Measurements from ENCODE around the gene TENT4A.
A peak's percentile ranks its signal among the peaks of the same experiment; 100 is the strongest.

Gene TENT4A

GRCh38 chr5:6780802-6781391, 67.7 kb downstream of the TENT4A start:
- DNase-seq, result peak; percentile 6

- DNase-seq, result no peak
Measured at GRCh38 chr5:6781716-6782115, 68.5 kb downstream of the TENT4A start.

DNA sequence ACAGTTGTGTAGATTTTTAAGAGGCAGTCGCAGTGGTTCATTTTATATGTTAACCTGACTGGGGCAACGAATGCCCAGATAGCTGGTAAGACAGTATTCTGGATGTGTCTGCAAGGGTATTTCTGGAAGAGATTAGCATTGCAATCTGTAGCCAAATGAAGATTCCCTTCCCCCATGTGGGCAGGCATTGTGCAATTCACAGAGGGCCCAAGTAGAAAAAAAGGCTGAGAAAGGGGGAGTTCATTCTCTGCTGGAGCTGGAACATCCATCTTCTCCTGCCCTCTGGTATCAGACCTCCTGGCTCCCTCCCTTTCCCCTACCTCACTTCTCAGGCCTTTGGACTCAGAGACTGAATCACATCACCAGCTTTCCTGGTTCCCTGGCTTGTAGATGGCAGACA, 70.6 kb downstream of the TENT4A start:
- DNase-seq, result no peak

GRCh38 chr5:6784481-6784880, 71.2 kb downstream of the TENT4A start:
- no peak for DNase-seq

- no peak for DNase-seq
Measured at GRCh38 chr5:6785161-6785860, 72.1 kb downstream of the TENT4A start.

GRCh38 chr5:6785861-6786180, 72.6 kb downstream of the TENT4A start:
- DNase-seq, result no peak

DNA sequence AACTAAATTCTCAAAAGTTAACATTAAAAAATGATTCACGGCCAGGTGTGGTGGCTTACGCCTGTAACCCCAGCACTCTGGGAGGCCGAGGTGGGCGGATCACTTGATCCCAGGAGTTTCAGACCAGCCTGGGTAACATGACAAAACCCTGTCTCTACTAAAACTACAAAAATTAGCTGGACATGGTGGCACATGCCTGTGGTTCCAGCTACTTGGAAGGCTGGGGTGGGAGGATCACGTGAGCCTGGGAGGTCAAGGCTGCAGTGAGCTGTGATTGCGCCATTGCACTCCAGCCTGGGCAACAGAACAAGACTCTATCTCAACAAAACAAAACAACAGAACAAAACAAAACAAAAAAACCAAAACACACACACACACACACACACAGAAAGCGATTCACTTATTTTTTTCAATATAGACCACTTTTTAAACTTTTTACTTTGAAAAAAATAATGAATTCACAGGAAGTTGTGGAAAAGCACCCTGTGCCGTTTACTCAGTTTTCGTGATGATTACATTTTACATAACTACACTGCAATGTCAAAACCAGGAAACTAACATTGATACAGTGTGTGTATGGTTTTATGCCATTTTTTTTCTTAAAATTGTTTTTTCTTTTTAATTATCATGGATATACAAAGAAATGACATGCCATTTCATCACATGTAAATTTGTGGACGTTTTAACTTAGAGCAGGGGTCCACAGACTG, 73.7 kb downstream of the TENT4A start:
- DNase-seq, result no peak

DNA sequence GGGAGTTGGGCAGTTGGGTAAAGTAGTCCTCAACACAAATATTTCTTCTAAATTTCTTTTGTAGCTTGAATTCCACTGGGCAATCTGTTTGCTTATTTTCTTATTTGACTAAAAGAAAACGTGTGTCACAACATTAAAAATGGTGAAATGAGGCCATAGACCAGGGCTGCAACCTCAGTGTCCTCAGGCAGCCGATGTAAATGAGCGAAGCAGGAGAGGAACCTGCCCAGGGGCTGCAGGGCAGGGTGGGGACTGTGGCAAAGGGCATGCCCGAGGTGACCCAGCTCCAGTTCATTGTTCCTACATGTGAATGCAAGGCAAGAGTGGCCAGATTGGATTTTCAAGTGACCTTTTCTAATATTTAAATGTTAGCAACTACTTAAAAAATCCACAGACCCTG, 74.7 kb downstream of the TENT4A start:
- no peak for DNase-seq

GRCh38 chr5:6788439-6788838, 75.2 kb downstream of the TENT4A start:
- DNase-seq, result no peak

- DNase-seq, result no peak
Measured at GRCh38 chr5:6788956-6789649, 75.9 kb downstream of the TENT4A start.

GRCh38 chr5:6790346-6790865, 77.2 kb downstream of the TENT4A start:
- no peak for DNase-seq

DNA sequence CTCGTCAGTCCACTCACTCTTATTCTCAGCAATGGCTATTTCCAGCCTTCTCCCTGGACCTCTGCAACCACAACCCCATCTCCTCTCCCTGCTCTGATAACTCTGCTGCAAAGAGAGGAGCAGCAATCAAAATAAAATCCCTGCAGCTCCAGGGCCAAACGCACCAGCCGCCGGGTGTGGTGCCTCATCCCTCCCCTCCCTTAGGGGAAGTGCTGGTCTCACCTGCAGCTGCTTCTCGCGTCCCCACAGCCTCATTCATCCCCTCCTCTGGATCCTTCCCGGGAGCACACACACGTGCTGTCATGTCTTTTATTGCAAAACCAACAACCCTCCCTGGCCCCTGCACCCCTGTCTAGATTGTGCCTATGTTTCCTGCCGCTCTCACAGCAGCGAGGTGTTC, 77.8 kb downstream of the TENT4A start:
- DNase-seq, result no peak

GRCh38 chr5:6792376-6792775, 79.1 kb downstream of the TENT4A start:
- no peak for DNase-seq

DNA sequence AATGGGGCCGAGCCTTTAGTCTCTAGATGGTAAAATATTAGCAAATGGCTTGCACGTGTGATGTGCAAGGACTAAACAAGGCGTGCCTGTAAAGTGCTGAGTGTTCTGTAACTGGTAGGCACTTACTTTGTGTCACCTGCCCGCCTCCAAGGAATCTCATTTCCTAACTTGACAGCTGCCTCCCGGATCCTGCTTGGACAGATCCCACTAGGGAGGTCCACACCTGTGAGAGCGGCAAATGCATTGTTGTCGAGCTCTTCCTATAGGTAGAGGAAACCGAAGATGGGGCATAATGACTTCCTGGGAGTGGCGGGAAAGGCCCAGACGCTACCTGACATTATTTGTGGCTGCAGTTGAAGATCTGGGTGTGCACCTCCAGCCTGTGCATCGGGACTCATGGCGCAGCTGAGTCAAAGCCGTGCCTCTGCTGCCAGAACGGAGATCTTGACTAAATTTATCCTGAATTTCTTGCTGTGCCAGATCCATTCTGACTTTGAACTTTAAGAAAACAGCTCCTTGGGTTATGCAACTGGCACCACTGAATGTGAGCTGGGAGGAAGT, 79.8 kb downstream of the TENT4A start:
- DNase-seq, result no peak

DNA sequence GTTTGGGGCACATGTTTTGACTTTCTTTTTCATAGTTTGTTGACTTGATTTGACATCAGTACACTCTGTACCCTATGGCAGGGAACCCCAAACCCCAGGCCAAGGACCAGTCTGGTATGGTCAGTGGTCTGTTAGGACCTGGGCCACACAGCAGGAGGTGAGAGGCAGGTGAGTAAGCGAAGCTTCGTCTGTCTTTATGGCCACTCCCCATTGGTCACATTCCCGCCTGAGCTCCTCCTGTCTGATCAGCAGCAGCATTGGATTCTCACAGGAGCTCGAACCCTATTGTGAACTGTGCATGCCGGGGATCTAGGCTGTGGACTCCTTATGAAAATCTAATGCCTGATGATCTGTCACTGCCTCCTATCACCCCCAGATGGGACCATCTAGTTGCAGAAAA, 88.0 kb downstream of the TENT4A start:
- DNase-seq, result no peak

DNA sequence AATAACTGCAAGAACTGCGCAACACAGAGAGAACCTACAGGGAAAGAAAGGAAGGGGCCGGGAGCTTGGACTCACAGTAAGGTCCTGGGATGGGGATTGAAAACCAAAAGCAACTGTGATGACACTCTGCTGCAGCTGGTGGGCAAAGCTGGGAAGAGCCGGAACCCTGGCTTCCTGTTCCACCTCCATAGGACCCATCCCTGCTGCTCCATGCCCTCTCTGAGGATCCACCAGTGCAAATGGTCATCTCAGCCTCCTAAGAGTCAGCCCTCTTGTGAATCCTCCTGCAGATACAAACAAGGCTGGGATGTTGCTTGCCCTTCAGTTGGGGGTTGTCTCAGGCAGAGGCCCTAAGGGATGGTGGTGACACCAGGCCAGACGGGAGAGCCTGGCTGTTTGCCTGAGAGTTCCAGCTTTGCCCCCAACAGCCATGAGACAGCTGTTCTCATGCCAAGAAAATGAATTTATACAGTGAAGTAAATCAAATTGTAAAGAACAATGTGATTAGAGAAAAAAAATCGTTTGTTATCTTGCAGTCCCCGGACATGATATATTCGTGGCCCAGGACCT, 90.8 kb downstream of the TENT4A start:
- no peak for DNase-seq

DNA sequence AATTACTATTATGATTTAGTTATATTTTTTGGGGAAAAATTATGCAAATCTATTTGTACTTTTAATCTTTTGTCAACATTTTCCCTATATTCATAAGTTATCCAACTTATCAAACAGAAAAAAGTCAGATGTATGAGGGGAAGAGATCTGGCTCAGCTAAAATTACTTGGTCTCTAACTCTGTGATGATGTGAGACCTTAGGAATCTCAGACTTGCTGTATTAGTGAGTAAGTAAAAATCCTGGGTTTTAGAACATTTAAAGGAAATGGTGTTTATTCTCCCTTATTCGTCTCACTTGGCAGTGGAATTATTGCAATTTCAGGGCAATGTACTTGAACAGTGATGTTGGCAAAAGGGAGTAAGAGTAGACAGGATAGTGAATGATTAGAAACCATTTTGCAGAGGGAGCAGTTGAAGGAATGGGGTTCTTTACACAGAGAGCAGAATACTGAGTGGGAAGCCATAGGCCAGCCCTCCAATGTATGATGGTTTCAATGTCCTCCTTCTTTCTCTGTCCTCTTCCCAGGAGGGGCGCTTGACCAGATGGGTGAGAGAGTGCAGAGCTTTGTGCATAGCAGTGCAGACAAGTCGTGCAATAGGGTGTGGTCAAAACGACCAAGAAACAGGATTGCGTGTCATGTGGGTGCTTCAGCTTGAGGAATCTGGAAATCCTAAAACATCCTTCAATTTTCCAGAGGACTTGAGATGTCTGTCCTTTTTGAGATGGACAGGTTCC, 91.7 kb downstream of the TENT4A start:
- no peak for DNase-seq

- no peak for DNase-seq
Measured at GRCh38 chr5:6805841-6806240, 92.6 kb downstream of the TENT4A start.

Data from NCI-H524 treated with DMSO at 0.1 percent for 48 hours (cell line).